HG03565 (cell line): ENCODE results near the gene OSBPL8.
"Not testable (repeated sequence)": the region's sequence is repeated elsewhere in the genome, so short reads cannot be mapped to it uniquely, and the experiment has no call there.

Experiments used
- ATAC-seq: cut with Tn5 transposase; IDR thresholded peaks from one replicate; pipeline ENCODE4 v1.9.1; 2021; ENCODE audit warnings: mild to moderate bottlenecking, moderate library complexity; ENCODE audit not compliant: unreplicated experiment

Gene OSBPL8

GRCh38 chr12:76368230-76368629, 191.3 kb downstream of the OSBPL8 start:
- no peak for ATAC-seq

- no peak for ATAC-seq
These were observed 193.4 kb downstream of the OSBPL8 start for GRCh38 chr12:76366163-76366562.

GRCh38 chr12:76364131-76364530, 195.4 kb downstream of the OSBPL8 start:
- not testable (repeated sequence) for ATAC-seq

GRCh38 chr12:76360316-76360715, 199.3 kb downstream of the OSBPL8 start:
- no peak for ATAC-seq

- no peak for ATAC-seq
These were observed 203.5 kb downstream of the OSBPL8 start for GRCh38 chr12:76356071-76356470.

- ATAC-seq: peak; percentile 87
These were observed 211.3 kb downstream of the OSBPL8 start, which contains the start of gene BBS10 for GRCh38 chr12:76348079-76348901. Gene BBS10, minus strand, starts transcription at chr12:76348415. Its CDS starts 57 bp downstream, at chr12:76348358.

- ATAC-seq: no peak
These were observed 212.7 kb downstream of the OSBPL8 start for GRCh38 chr12:76346798-76347420.

GRCh38 chr12:76346236-76346635, 213.3 kb downstream of the OSBPL8 start:
- ATAC-seq: no peak

- ATAC-seq: no peak
These were observed 214.0 kb downstream of the OSBPL8 start for GRCh38 chr12:76345569-76345968.

GRCh38 chr12:76341436-76342030, 218.0 kb downstream of the OSBPL8 start:
- ATAC-seq: no peak

GRCh38 chr12:76340680-76341435, 218.7 kb downstream of the OSBPL8 start:
- no peak for ATAC-seq

- ATAC-seq: no peak
These were observed 222.0 kb downstream of the OSBPL8 start for GRCh38 chr12:76337583-76337982.

- no peak for ATAC-seq
These were observed 227.0 kb downstream of the OSBPL8 start for GRCh38 chr12:76332606-76333005.

GRCh38 chr12:76329606-76330005, 230.0 kb downstream of the OSBPL8 start:
- ATAC-seq: no peak

GRCh38 chr12:76329159-76329558, 230.4 kb downstream of the OSBPL8 start:
- ATAC-seq: no peak

GRCh38 chr12:76319595-76320319, 239.8 kb downstream of the OSBPL8 start:
- not testable (repeated sequence) for ATAC-seq

GRCh38 chr12:76318773-76319594, 240.6 kb downstream of the OSBPL8 start:
- no peak for ATAC-seq

- no peak for ATAC-seq
These were observed 241.6 kb downstream of the OSBPL8 start for GRCh38 chr12:76317976-76318375.

- ATAC-seq: no peak
These were observed 243.1 kb downstream of the OSBPL8 start for GRCh38 chr12:76316468-76316867.

GRCh38 chr12:76313299-76313698, 246.3 kb downstream of the OSBPL8 start:
- no peak for ATAC-seq
